Measurements from ENCODE around the gene ULK4.

ULK4 gene

DNA sequence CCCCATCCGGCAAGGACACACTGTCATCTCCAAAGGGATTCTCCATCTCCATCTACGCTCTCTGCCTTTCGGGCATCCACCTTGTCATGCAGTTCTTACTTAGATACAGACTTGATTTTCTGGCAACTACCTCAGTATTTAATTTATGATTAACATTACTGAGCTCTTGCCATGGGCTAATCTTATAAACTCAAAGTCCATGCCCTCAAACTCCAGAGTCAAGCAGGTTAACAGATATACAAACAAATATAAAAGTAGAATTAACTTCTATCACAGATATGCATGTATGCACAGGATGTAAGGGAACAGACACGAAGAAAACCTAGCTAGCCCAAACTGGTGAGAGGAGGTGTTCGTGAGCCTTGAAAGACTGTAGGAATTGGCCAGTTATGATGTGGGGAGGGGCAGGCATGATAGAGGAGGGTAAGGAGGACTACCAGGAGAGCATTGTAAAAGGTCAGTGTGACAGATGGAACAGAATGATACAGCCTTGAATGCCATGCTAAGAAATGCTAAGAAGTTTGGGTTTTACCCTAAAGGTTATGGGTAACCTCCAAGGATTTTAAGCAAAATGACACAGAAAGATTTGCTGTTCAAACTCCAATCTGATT, 334.3 kb downstream of the ULK4 start:
- DNase-seq: no peak

DNA sequence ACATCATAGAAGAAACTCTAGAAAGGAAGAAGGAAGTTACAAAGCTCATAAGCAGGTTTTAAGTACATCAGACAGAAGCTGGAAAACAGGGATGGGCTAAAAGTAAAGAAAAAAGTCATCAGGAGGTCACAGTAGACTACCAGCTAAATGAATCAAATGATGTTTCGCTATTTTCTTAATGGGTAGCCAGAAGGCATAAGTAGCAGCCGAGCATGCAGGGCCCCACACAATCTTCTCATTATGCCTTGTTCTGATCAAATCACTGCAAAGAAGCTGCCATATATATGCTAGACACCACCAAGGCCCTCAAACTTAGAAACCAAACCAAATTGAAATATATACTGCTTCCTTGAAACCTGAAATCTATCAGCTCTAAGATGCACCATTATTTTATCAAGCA, 349.1 kb downstream of the ULK4 start:
- no peak for DNase-seq

DNA sequence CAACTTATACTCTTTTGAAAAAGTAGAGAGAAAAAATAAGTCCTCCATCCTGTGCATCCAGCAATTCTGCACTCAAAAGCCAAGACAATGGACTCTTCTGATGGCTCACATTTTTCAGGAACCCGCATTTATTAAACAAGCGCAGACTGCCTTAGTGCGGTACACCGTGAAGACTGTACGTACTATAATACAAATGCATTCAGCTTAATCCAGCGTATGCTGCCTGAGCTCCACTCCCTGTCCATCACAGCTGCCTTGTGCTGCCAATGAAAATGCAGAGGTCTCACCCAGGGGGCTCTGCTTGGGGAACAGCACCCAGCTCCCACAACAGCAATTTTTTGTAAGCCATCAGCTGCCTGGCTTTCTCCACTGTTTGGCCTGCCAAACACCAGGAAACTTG, 350.9 kb downstream of the ULK4 start:
- no peak for DNase-seq

GRCh38 chr3:41608347-41608746, 353.6 kb downstream of the ULK4 start:
- no peak for DNase-seq

DNA sequence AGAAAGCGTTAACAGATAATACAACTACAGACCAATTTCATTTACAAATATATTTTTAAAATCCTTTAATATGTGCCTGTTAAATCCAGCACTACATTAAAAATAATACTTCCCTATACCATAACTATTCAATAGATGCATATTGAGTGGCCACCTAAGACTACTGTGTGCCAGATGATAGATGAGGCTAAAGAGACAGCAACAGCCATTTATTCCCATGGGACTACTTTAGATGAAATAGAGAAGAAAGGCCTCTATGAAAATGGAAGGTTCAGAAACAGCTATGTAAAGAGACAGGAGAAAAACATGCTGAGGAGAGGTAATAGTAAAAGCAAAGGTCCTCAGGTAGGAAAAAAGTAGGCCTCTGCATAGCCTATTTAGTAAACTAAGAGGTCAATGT, 358.1 kb downstream of the ULK4 start:
- DNase-seq: no peak

DNA sequence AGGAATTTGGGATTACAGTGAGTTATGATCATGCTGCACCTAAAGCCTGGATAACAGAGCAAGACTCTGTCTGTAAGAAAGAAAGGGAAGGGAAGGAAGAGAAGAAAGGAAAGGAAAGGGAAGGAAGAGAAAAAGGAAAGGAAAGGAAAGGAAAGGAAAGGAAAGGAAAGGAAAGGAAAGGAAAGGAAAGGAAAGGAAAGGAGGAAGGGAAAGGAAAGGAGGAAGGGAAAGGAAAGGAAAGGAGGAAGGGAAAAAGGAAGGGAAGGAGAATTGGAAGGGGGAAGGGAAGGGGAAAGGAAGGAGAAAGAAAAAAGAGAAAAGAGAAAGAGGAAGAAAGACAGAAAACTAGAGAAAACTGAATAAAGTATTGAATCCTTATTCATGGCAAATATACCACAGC, 359.8 kb downstream of the ULK4 start:
- DNase-seq: no peak

GRCh38 chr3:41601404-41601987, 360.4 kb downstream of the ULK4 start:
- no peak for DNase-seq

DNA sequence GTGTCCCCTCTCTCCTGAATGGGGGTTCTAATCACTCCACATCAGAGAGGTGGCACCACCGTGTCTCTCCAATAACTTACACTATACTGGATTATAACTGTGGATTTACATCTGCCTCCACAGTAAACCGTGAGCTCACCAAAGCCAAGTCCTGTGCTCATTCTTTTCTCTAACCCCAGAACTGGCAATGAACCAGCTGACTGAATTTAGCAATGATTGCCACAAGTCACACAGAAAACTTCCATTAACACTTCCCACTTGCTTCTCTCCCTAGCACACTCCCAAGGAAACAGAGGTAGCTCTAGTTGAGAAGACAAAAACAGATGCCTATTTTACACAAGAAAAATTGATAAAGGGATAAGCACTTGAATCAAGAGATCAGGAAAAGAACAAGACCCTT, 361.3 kb downstream of the ULK4 start:
- no peak for DNase-seq

DNA sequence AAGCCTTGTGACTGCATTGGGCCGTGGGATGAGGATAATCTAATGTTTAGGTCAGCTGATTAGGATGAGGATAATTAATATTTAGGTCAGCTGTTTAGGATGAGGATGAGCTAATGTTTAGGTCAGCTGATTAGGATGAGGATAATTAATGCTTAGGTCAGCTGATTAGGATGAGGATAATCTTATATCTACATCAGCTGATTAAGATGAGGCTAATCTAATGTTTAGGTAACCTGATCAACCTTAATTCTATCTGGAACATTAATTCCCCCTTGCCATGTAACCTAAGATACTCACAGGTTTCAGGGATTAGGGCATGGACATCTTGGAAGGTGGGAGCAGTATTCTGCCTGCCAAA, 362.8 kb downstream of the ULK4 start:
- no peak for DNase-seq

DNA sequence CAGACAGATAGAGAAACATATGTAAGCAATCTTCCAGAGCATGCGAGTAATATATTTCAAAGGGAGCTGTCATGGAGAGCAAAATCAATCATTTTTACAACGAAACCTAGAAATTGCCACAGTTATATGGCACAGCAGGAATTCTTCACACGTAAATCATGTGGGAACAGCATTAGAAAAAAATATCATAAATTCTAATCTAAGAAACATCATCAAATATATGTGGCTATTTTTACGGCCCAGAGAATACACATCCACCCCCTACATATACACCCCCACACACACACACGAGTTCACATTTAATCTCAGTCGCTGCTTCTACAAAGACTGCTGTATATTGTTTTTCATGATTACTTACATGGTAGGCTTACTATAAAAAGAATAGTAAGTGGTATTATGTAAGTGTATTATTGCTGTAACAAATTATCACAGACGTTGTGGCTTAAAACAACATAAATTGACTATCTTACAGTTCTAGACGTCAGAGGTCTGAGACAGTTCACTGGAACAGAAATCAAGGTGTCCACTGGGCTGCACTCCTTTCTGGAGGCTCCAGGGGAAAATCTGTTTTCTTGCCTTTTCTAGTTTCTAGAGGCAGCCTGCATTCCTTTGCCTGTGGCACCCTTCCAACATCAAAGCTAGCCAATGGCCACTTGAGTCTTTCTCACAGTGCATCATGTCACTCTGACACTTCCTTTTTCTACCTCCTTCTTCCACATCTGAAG, 363.3 kb downstream of the ULK4 start:
- DNase-seq: no peak

GRCh38 chr3:41593774-41594173, 368.1 kb downstream of the ULK4 start:
- no peak for DNase-seq

- no peak for DNase-seq
Measured at GRCh38 chr3:41592753-41593510, 369.0 kb downstream of the ULK4 start.

DNA sequence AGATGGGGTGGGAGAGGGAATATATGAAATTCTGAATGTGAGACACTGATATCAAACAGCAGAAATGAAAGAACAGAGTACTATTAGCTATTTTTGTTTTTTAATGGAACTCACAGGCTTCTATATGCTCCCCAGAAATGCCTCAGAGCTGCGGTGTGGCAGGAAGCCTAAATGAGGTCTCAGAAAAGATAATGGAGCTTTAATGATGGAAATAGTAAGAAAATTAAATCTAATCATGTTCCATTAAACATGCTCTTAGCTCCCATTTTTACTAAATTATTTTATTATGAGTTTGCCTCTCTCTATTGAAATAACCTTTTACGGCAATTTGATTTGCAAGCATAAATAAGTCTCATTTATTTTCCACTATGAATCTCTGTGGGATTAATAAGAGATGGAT, 378.9 kb downstream of the ULK4 start:
- DNase-seq: no peak

DNA sequence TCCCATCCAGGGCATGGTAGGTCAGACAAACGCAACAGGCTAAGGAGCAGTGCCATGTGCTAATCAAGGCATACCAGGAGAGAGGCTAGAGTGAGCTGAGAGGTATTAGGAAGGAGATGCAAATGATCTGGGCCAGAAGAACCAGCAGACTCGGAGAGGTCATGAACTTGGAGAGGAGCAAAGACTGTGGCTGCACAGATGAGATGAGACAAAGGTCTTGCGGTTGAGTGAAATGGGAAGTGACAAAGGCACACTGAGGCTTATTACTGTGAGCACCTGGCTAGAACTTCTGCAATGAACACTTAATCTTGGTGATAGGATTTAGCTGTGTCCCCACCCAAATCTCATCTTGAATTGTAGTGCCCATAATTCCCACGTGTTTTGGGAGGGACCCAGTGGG, 380.2 kb downstream of the ULK4 start:
- no peak for DNase-seq

DNA sequence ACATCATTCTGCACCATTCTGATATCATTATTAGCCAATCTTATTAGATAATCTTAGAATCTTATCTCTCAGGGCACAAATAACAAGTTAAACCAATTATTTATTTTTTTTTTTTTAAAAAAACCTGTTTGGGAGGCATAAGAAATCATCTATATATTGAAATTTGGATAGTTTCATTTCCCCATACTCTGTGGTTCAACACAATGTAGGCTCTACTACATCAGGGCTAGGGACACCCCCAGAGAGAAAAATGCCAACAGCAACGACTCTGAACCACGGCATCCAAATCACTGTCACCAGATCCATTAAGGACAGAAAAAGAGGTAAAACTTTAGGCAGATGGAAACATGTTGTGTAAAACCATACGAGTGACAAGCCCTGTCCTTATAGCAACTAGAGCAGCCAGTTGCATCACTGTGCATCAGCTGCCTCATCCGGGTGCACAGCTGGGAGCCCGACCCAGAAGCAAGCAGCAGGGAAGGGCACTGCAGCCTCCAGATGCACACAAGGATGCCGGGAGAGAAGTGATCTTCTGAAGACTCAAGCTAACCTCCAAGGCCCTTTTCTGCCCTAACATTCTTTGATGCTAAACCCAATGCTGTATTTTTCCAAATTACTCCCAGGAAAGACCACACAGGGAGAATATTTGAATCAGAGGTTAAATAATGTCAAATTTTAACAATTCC, 381.5 kb downstream of the ULK4 start:
- DNase-seq: no peak

DNA sequence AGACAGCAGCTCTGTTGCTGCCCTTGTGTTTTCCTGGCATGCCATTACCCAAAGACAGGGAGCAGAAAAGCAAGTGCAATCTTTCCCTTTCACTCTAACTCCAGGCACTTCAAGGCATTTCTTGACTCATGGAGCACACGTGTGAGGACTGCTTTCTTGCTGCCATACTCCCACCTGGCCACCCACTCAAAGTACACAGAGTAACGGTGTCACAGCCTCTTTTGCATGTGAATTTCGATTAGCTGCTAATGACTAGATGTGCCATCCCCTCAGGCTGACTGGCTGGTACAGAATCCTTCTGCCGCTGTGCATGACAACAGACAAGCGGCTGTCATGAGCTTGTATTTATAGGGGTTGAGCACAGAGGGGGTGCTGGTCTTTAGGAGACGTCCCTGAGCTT, 382.0 kb downstream of the ULK4 start:
- DNase-seq: no peak

DNA sequence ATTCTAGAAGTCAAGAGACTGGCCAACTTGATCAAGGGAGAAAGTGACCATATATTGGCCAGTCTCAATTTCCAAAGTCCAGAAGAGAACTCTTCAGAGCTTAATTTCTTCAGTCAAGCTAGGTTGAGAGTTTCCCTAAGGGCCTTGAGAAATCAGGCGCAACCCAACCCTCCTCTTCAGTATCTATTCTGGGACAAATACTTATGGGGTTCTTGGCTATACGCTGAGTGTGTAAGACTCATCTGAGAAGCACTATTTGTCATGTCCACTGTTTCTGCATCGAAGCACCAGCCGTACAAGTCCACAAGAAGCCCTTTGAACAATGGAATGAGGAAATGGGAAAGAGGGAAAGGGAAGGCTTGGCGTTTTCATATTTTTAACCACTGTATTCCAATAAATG, 383.1 kb downstream of the ULK4 start:
- DNase-seq: no peak

DNA sequence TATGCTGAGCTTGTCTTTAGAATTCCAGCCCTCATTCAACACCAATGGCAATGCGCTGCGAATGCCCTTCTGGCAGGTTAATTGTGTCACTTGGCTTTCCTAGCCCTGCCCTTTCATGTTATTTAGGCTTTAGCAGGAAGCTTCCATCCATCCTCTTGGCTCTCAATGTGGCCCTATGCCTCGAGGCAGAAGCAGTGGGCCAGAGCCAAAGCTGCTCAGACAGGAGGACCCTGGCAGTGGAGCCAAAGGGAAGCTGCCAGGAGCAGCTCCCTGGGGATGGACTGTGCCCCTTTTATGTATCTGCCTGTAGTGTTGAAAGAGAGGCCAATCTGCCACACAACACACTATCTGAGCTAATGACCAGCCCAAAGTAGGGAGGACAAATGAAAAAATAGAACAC, 386.2 kb downstream of the ULK4 start:
- DNase-seq: no peak

DNA sequence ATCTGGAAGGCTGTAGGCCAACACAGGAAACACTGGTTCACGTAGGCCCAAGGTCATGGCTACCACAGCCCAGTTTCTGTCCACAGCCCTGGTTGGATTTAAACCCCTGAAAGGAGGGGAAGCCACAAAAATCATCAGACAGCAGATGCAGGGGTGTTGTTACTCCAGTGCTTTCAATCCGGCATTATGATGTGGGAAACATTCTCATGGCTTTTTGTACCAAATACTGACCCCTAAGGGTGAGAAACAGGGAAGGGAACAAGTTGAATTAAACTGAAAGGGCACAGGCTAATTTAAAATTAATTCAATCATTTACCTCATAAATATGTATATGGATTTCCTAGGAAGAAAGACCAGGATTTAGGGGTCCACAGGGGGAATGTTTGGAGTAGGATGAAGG, 387.0 kb downstream of the ULK4 start:
- no peak for DNase-seq

- DNase-seq: no peak
Measured at GRCh38 chr3:41573591-41573990, 388.3 kb downstream of the ULK4 start.

DNA sequence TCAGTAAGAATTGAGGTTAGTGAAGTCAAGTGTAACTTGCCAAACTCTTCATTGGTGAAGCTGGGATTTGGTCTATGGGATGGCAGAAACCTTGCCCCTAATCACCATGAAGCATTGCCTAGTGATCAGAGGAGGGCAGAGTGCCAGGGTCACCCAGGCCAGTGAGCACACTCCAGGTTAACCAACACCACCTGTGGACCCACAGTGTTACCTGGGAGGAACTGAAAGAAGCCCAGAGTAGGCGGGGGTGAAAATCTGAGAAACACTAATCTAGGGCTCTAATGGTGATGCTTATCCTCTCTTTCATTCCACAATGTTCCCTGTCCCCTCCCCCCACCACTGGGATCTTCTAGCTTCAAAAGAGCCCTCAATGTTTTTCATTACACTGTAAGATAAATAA, 389.8 kb downstream of the ULK4 start:
- DNase-seq: no peak

DNA sequence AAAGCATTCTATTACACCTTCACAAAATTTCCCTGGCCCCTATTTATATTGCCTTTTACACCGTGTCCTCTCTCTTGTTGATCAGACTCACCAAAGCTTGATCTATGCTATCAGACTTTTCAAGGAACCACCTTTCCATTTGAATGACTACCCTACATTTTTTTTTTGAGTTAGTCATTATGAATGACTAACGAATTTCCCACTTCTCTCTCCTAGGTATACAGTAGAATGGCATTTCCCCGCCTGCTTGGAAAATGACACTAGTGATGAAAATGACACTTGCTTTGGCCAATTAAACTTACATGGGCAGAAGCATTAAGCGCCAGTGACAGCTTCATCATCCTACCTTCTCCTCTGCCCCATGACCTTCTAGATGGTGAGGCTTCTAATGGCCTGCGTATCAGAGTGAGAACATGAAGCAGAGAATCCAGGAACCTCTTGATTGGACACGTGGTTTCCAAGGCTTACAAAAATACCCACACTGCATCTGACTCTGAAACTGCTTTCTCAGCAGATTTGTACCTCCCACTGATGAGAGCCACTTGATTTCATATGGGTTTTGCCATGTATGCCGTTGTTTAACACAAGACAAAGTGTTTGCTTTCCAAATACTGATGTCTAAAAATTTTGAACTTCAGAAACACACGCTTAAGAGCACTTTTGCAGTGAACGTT, 392.1 kb downstream of the ULK4 start:
- DNase-seq: no peak
